KG1 (cell line): ENCODE data around the gene STAT6.

Experiments used
- DNase-seq: peaks from one replicate; lab custom pipeline; 2025; lab: John Stamatoyannopoulos, UW

The STAT6 gene

GRCh38 chr12:57101892-57102695 is 9.1 kb downstream of the STAT6 start:
- DNase-seq, result no peak

GRCh38 chr12:57099766-57100165 is 11.4 kb downstream of the STAT6 start:
- DNase-seq, result no peak

GRCh38 chr12:57099047-57099714 is 12.0 kb downstream of the STAT6 start:
- no peak for DNase-seq

DNA sequence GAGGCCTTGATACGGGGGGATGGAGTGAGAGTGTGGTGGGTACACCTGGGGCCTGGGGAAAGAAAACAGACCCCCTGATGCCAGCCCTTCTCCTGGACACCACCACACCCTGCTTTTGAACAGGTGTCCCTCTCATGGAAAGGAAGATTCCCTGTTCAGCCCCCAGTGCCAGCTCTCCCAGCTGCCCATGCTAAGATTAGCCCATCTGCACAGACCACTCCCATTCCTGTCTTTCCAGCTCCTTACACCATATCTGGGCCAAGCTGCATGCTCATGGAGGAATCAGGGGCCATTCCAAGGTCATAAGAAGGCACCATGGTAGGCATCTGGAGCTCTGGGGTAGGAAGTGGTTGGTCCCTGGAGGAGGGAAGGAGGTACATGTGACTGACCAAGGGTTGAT is 12.6 kb downstream of the STAT6 start:
- DNase-seq, result no peak

DNA sequence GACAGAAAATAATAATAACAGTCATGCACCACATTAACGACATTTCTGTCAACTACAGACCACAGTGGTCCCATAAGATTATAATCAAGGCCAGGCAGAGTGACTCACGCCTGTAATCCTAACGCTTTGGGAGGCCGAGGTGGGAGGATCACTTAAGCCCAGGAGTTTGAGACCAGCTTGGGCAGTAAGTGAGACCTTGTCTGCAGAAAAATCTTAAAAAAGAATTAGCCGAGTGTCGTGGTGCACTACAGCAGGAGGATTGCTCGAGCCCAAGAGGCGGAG is 13.7 kb downstream of the STAT6 start:
- no peak for DNase-seq

GRCh38 chr12:57096748-57097553 is 14.2 kb downstream of the STAT6 start:
- no peak for DNase-seq

DNA sequence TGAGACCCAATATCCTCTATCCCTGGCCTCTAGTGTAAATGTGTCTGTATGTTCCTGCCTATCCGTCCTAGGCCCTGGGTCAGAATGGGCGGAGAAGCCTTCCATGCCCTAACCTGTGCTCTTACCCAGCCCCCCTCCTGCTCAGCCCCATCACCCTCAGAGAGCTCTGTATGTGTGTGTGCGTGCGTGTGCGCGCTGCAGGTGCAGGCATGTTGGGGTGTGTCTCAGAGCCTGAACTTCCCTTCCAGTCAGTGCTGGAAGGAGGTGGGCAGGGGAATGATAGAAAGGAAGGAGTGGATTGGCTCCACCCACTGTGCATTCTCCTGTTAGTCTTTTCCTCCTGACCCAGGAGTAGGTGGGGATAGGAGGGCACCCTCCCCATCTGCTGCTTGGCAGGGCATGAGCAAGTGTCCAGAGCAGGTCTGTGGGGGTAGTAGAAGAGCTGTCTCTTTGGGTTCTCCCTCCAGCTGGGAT is 15.0 kb downstream of the STAT6 start:
- no peak for DNase-seq

DNA sequence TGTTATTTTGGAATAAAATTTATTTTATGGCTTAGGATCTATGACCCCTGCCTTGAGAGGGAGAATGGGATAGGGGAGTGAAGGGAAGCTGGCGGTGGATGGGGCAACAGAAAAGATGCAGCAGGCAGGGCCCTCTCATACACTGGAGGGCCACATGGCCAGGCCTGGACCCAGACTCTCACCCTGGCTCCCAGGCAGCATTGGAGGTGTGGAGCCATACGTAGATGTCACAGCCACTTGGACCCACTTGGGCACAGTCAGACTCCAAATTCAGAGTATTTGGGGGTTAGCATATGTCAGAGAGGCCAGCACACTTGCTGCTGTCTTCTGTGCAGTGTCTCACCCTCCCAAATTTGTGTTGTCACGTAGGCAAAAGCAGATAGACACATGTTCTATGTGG is 15.7 kb downstream of the STAT6 start:
- DNase-seq, result no peak

- DNase-seq, result no peak
Observed at GRCh38 chr12:57094208-57095160, 16.7 kb downstream of the STAT6 start.

GRCh38 chr12:57093415-57094207 is 17.6 kb downstream of the STAT6 start:
- no peak for DNase-seq

DNA sequence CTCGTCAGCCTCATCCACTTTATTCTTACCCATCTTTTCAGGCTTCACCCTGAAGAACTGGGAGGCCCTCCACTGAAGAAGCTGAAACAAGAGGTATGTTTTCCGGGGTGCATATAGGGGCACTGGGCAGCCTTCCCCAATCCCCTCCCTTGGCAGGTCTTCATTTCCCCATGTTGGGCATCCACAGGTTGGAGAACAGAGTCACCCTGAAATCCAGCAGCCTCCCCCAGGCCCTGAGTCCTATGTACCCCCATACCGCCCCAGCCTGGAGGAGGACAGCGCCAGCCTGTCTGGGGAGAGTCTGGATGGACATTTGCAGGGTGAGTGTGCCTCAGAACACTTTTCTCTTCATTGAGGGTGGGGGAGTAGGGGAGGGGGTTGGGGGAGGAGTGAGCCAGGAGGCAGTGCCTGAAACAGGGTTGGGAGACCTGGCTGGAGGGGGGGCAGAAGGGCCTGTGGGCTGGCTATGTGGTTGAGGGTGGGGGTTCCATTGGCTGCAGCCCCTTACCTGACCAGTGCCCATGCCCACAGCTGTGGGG is 18.2 kb downstream of the STAT6 start:
- no peak for DNase-seq

GRCh38 chr12:57092529-57092862 is 18.7 kb downstream of the STAT6 start:
- DNase-seq, result no peak

DNA sequence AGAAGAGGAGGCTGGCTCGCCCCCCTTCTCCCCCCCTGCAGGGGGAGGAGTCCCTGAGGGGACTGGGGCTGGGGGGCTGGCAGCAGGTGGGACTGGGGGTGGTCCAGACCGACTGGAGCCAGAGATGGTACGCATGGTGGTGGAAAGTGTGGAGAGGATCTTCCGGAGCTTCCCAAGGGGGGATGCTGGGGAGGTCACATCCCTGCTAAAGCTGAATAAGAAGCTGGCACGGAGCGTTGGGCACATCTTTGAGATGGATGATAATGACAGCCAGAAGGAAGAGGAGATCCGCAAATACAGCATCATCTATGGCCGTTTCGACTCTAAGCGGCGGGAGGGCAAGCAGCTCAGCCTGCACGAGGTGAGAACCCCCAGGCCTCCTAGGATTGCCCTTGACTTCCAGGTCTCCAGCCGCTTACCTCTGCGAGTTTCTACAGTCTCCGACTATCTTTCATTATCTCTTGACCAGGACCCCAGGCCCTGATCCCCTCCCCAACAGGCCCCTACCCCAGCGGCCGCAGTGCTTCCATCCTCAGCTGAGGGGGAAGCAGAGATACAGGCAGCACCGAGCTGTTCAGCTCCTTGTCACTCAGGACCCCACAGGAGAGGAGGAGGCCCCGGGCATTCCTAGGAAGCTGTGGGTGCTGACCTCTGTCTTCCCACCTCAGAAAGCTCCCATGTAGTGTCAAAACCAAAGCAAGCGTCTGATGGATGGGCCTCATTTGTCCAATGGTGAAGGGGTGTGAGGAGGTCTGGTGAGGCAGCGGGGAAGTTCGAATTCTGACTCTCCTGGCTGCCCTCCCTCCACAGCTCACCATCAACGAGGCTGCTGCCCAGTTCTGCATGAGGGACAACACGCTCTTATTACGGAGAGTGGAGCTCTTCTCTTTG is 19.3 kb downstream of the STAT6 start:
- no peak for DNase-seq

DNA sequence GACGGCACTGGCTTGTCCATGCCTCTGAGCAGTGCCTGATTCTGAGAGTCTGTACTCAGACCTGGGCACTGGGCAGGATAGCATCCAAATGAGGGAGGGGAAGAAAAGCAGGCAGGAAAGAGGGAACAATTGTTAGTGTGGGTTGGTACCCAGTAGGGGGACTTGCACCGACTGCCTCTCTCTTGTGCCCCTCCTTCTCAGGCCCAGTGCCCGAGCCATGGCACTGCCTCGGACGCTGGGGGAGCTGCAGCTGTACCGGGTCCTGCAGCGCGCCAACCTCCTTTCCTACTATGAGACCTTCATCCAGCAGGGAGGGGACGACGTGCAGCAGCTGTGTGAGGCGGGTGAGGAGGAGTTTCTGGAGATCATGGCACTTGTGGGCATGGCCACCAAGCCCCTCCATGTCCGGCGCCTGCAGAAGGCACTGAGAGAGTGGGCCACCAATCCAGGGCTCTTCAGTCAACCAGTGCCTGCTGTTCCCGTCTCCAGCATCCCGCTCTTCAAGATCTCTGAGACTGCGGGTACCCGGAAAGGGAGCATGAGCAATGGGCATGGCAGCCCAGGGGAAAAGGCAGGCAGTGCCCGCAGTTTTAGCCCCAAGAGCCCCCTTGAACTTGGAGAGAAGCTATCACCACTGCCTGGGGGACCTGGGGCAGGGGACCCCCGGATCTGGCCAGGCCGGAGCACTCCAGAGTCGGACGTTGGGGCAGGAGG is 20.1 kb downstream of the STAT6 start:
- no peak for DNase-seq

DNA sequence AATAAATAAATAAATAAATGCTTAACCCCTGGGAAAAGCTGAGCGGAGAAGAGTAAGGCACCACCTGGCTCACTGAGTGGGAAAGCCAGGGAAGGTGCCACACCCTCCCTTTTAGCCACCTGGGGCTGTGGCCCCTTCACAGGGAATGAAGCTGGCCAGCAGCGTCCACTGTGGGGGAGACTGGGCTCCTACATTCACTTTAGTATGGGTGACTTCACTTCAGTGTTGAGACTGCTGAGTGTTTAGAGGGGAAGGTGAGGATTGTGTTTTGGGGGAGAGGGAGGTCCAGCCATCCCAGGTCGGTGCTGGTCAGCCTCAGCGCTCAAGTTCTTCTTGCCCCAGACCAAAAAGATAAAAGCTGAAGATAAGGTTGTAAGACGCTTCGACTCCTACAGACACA is 20.7 kb downstream of the STAT6 start:
- DNase-seq, result no peak

DNA sequence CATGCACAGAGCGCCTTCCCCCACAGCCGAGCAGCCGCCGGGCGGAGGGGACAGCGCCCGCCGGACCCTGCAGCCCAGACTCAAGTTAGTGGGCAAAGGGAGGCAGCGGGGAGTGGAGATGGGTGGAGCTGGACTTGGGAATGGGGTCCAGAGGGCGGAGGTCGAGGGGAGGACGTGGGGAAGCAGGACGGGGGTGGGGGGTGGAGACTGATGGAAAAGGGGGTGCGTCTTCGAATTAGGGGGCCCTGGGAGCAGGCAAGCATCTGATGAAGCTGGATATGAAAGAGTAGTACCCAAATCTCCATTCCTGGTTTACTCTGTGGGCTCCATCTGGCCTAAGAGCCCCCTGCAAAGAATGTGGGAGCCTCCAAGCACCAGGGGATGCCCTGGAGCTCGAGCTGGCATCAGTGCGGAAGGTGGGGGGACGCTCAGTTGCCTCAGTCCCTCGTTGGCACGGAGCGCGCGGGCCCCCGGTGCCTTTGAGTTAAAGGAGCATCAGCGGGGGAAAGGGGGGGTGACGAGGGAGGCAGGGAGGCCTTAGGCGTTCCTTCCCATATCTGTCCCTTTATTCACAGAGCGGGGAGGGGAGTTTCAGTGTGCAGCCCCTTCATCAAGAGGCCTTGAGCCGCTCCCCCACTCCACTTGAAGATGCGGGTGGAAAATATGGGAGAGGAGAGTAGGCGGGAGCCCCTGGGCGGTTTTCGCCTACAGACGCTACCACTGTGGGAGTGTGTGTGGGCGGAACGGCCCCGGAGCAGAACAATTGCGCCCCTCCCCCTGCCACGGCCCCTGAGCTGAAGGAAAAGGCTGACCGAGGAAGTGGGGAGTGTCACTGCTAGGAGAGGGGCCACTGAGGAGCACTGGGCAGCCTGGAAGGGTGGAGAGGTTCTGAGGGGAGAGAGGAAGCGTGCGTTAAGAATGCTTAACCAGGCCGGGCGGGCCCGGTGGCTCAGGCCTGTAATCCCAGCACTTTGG is 21.6 kb downstream of the STAT6 start:
- no peak for DNase-seq

- peak; percentile 78 for DNase-seq
Observed at GRCh38 chr12:57088354-57089270, 22.6 kb downstream of the STAT6 start, which contains the start of gene NAB2. Gene NAB2, plus strand, starts transcription at chr12:57089114. Its CDS starts 158 bp downstream, at chr12:57089272.
